SK-N-SH (cell line): ENCODE results near the gene GGTLC2. TPM values are rescaled to one million over a fixed set of nuclear protein-coding genes. Genes with fewer than 3 reads are reported as not detected.

Experiments used
- CTCF ChIA-PET: fragments of 300-600, 350-600 bp; formaldehyde crosslinking; extraction: SDS; loops from one replicate; lab custom pipeline; 2021; lab: Yijun Ruan, JAX
- POLR2A ChIA-PET: fragments of 350-600 bp; sonication (Branson Sonifier 250); formaldehyde crosslinking; extraction: SDS; loops from one replicate; lab custom pipeline; 2020; ENCODE audit warnings: antibody characterized with exemption, inconsistent platforms; lab: Yijun Ruan, JAX
- DNase-seq: peaks from one replicate; pipeline ENCODE4 v3.0.0; 2012
- H2AFZ ChIP-seq: fragments of 200-600 bp; sonication (generic); 2 replicates; pipeline ENCODE4 v1.8.1; 2016; ENCODE audit warnings: antibody characterized with exemption, mild to moderate bottlenecking, low read depth
- H3F3A ChIP-seq: fragments of 200-600 bp; sonication (generic); replicated peaks from 2 replicates; pipeline ENCODE3; 2016; ENCODE audit warnings: antibody characterized with exemption, mild to moderate bottlenecking; ENCODE audit not compliant: insufficient read depth
- H3K27ac ChIP-seq, 2 experiments: fragments of 200-500 bp in 1 of 2; fragments of 200-600 bp in 1 of 2; sonication (Bioruptor generic) in 1 of 2; sonication (generic), shearing (Covaris generic) in 1 of 2; 2 replicates each; pipeline versions ENCODE4 v1.5.1 to v1.6.1; 2014 to 2016; ENCODE audit warnings: low read depth in 2 of 2, inconsistent platforms in 1 of 2, low read length in 1 of 2, mild to moderate bottlenecking in 1 of 2, mixed read lengths in 1 of 2
- H3K27me3 ChIP-seq: fragments of 200-600 bp; sonication (generic), shearing (Covaris generic); 2 replicates; pipeline ENCODE4 v1.6.1; 2016; ENCODE audit warnings: mixed run types; ENCODE audit not compliant: insufficient read depth
- H3K36me3 ChIP-seq, 2 experiments: fragments of 200-500 bp in 1 of 2; fragments of 200-600 bp in 1 of 2; sonication (Bioruptor generic) in 1 of 2; sonication (generic) in 1 of 2; replicated peaks in 1 of 2; 2 replicates each; pipeline versions ENCODE3 to v1.5.1; 2014 to 2016; ENCODE audit warnings: low read length in 1 of 2, mild to moderate bottlenecking in 1 of 2; ENCODE audit not compliant: insufficient read depth in 2 of 2, control insufficient read depth in 1 of 2
- H3K4me1 ChIP-seq, 2 experiments: fragments of 200-500 bp in 1 of 2; fragments of 200-600 bp in 1 of 2; sonication (Bioruptor generic) in 1 of 2; sonication (generic), shearing (Covaris generic) in 1 of 2; 2 replicates each; pipeline versions ENCODE4 v1.5.1 to v1.6.1; 2014 to 2016; ENCODE audit warnings: low read depth in 1 of 2, low read length in 1 of 2, mixed run types in 1 of 2; ENCODE audit not compliant: insufficient read depth in 2 of 2, control insufficient read depth in 1 of 2
- H3K4me2 ChIP-seq: fragments of 200-600 bp; sonication (generic), shearing (Covaris generic); 2 replicates; pipeline ENCODE4 v1.6.1; 2017; ENCODE audit warnings: mixed run types
- H3K4me3 ChIP-seq, 2 experiments: fragments of 200-500 bp in 1 of 2; fragments of 200-600 bp in 1 of 2; sonication (Bioruptor generic) in 1 of 2; sonication (generic), shearing (Covaris generic) in 1 of 2; 2 replicates each; pipeline versions ENCODE4 v1.5.1 to v1.8.1; 2014 to 2016; ENCODE audit warnings: low read depth in 2 of 2, inconsistent platforms in 1 of 2, low read length in 1 of 2, mild to moderate bottlenecking in 1 of 2, mixed read lengths in 1 of 2, moderate library complexity in 1 of 2
- H3K79me2 ChIP-seq: fragments of 200-600 bp; sonication (generic); 2 replicates; pipeline ENCODE4 v1.8.1; 2017; ENCODE audit warnings: mild to moderate bottlenecking; ENCODE audit not compliant: insufficient read depth
- H3K9ac ChIP-seq: fragments of 200-600 bp; sonication (generic); 2 replicates; pipeline ENCODE4 v1.6.1; 2017; ENCODE audit warnings: mixed run types
- H3K9me2 ChIP-seq: fragments of 200-600 bp; sonication (generic); 2 replicates; pipeline ENCODE4 v1.6.1; 2017; ENCODE audit warnings: mixed run types
- H3K9me3 ChIP-seq: fragments of 200-600 bp; sonication (generic); 2 replicates; pipeline ENCODE4 v1.6.1; 2017; ENCODE audit warnings: mixed run types, mild to moderate bottlenecking, moderate library complexity
- H4K20me1 ChIP-seq: fragments of 200-600 bp; sonication (generic); 2 replicates; pipeline ENCODE4 v1.6.1; 2017; ENCODE audit warnings: mild to moderate bottlenecking, mixed run types; ENCODE audit not compliant: insufficient read depth
- CTCF ChIP-seq: fragments of 200-600 bp; sonication (generic); IDR thresholded peaks from 2 replicates; pipeline ENCODE4 v1.6.1; 2017; ENCODE audit warnings: antibody characterized with exemption, mild to moderate bottlenecking, moderate library complexity
- ELF1 ChIP-seq: IDR thresholded peaks from 2 replicates; pipeline ENCODE4 v1.4.0; 2012
- EZH2phosphoT487 ChIP-seq: fragments of 200-600 bp; sonication (generic); IDR thresholded peaks from 2 replicates; pipeline ENCODE4 v1.6.1; 2017; ENCODE audit warnings: low read depth, mixed run types, mild to moderate bottlenecking, antibody characterized with exemption, moderate library complexity, borderline replicate concordance
- FOXJ3 ChIP-seq: sonication (generic); formaldehyde crosslinking; IDR thresholded peaks from 2 replicates; pipeline ENCODE4 v1.5.1; 2020; ENCODE audit warnings: mild to moderate bottlenecking, missing genetic modification reagents
- GATA2 ChIP-seq: sonication (generic); formaldehyde crosslinking; IDR thresholded peaks from 2 replicates; pipeline ENCODE4 v1.5.0; 2020; ENCODE audit warnings: mild to moderate bottlenecking, missing genetic modification reagents
- JUND ChIP-seq: IDR thresholded peaks from 2 replicates; pipeline ENCODE4 v1.4.0; 2012
- MAX ChIP-seq: IDR thresholded peaks from 2 replicates; pipeline ENCODE4 v1.4.0; 2012; ENCODE audit warnings: low read depth
- MXI1 ChIP-seq: IDR thresholded peaks from 2 replicates; pipeline ENCODE4 v1.6.1; 2012; ENCODE audit warnings: mild to moderate bottlenecking, low read depth, low read length, improper control_type of control experiment
- NRF1 ChIP-seq: IDR thresholded peaks from 2 replicates; pipeline ENCODE4 v1.6.1; 2012; ENCODE audit warnings: low read depth, mild to moderate bottlenecking, low read length
- PBX3 ChIP-seq: IDR thresholded peaks from 2 replicates; pipeline ENCODE4; 2012
- POLR2AphosphoS5 ChIP-seq: IDR thresholded peaks from 2 replicates; pipeline ENCODE4 v1.6.1; 2012; ENCODE audit warnings: low read depth, low read length
- RAD21 ChIP-seq: IDR thresholded peaks from 2 replicates; pipeline ENCODE4 v1.6.1; 2012; ENCODE audit warnings: mild to moderate bottlenecking, low read length
- REST ChIP-seq: IDR thresholded peaks from 2 replicates; pipeline ENCODE4 v1.6.1; 2012; ENCODE audit warnings: mild to moderate bottlenecking, low read depth, low read length, moderate library complexity
- SIN3A ChIP-seq: IDR thresholded peaks from 2 replicates; pipeline ENCODE4 v1.6.1; 2012; ENCODE audit warnings: low read depth, mild to moderate bottlenecking, low read length, moderate library complexity, borderline replicate concordance
- SMC3 ChIP-seq: IDR thresholded peaks from 2 replicates; pipeline ENCODE4 v1.6.1; 2012; ENCODE audit warnings: low read depth, low read length, improper control_type of control experiment
- USF1 ChIP-seq: IDR thresholded peaks from 2 replicates; pipeline ENCODE4 v1.4.0; 2012; ENCODE audit warnings: low read depth, borderline replicate concordance
- USF2 ChIP-seq: fragments of 150-350 bp; IDR thresholded peaks from 2 replicates; pipeline ENCODE4 v1.6.1; 2017; ENCODE audit warnings: antibody characterized with exemption, low read length, low read depth, borderline replicate concordance
- YY1 ChIP-seq: IDR thresholded peaks from 2 replicates; pipeline ENCODE4 v1.4.0; 2012; ENCODE audit warnings: low read depth, mild to moderate bottlenecking
- WGBS: methylation state at CpG from one replicate; pipeline ENCODE4 v1.1.6; 2017; ENCODE audit warnings: low lambda C conversion rate; 5-methylcytosine and 5-hydroxymethylcytosine counted together
- polyA plus RNA-seq, 3 experiments: library from polyadenylated mRNA; depleted of rRNA; stranded (reverse); fragments of >200 nt; gene quantifications; 2 replicates each; pipeline ENCODE4 v1.2.3, GENCODE V29; 2012

Gene GGTLC2
- polyA plus RNA-seq, 1 of the 3 experiments (the other 2 are of a cell fraction), result not detected

GRCh38 chr22:22667966-22668880, 23.8 kb downstream of the GGTLC2 start:
- H3K27me3 ChIP-seq, result no peaks in the 10 kb centered on the region; the same call in 1 of the 2 replicates
- no peak overlapping the region for H3K9ac ChIP-seq
- CTCF ChIA-PET, result interaction anchor here (1.3 to 3.3 kb wide), 4 partner anchors 17 to 246 kb away, joined by 5 to 17 read pairs (median 6); no protein-coding TSS in a partner anchor
- no peak for TF ChIP-seq ELF1
- H3K36me3 ChIP-seq, result no peaks in the 10 kb centered on the region
- DNase-seq, result no peak
- H3K9me3 ChIP-seq, result no peaks in the 10 kb centered on the region
- H3F3A ChIP-seq, result no peaks in the 10 kb centered on the region
- no peaks in the 10 kb centered on the region for H3K4me1 ChIP-seq
- H3K9me2 ChIP-seq, result no peaks in the 10 kb centered on the region
- H4K20me1 ChIP-seq, result no peaks in the 10 kb centered on the region
- POLR2A ChIA-PET, result no interaction called here
- H2AFZ ChIP-seq, result no peak overlapping the region
- no peak overlapping the region for H3K27ac ChIP-seq
- WGBS, result 45% methylated on average over 8 of the region's 11 CpGs
- H3K4me2 ChIP-seq, result no peak overlapping the region
- no peak overlapping the region for H3K4me3 ChIP-seq
- H3K79me2 ChIP-seq, result no peaks in the 10 kb centered on the region

GRCh38 chr22:22669093-22669492, 24.7 kb downstream of the GGTLC2 start:
- Histone ChIP-seq H3F3A (no peaks in the 10 kb centered on the region), H3K9me3 (no peaks in the 10 kb centered on the region), H3K79me2 (no peaks in the 10 kb centered on the region), H2AFZ (no peak overlapping the region), H3K4me1 (no peaks in the 10 kb centered on the region), H3K27ac (no peak overlapping the region), H3K36me3 (no peaks in the 10 kb centered on the region), H3K4me3 (no peak overlapping the region), H4K20me1 (no peaks in the 10 kb centered on the region), H3K4me2 (no peak overlapping the region), H3K27me3 (no peaks in the 10 kb centered on the region; the same call in 1 of the 2 replicates), H3K9me2 (no peaks in the 10 kb centered on the region), H3K9ac (no peak overlapping the region)
- ChIA-PET CTCF (interaction anchor here (1.8 kb wide), 1 partner anchor 205 kb away, joined by 7 read pairs; no protein-coding TSS in a partner anchor), POLR2A (no interaction called here)
- 20% methylated on average over 1 of the region's 2 CpGs for WGBS
- no peak for TF ChIP-seq JUND
- no peak for TF ChIP-seq CTCF
- TF ChIP-seq EZH2phosphoT487, result no peak
- TF ChIP-seq MAX, result no peak
- no peak for TF ChIP-seq POLR2AphosphoS5
- no peak for TF ChIP-seq REST
- TF ChIP-seq FOXJ3 (CRISPR knock-in tag), result no peak
- TF ChIP-seq NRF1, result no peak
- no peak for TF ChIP-seq USF1
- TF ChIP-seq PBX3, result no peak
- no peak for TF ChIP-seq GATA2 (CRISPR knock-in tag)
- TF ChIP-seq RAD21, result no peak
- no peak for TF ChIP-seq MXI1
- TF ChIP-seq SIN3A, result no peak
- TF ChIP-seq USF2, result no peak
- TF ChIP-seq YY1, result no peak
- no peak for TF ChIP-seq SMC3
- DNase-seq, result no peak
